ENCODE data around the gene WNT5B.

The WNT5B gene

GRCh38 chr12:1629338-1630132 is 504 bp downstream of the WNT5B start:
- no peak for DNase-seq (ENCODE audit: extremely low read depth in 1 of 2, low read depth in 1 of 2)

GRCh38 chr12:1630133-1630826 is 1.2 kb downstream of the WNT5B start:
- DNase-seq (ENCODE audit: extremely low read depth in 1 of 2, low read depth in 1 of 2): no peak

GRCh38 chr12:1630827-1631591 is 2.0 kb downstream of the WNT5B start:
- DNase-seq (ENCODE audit: extremely low read depth in 1 of 2, low read depth in 1 of 2): no peak

- DNase-seq (ENCODE audit: extremely low read depth in 1 of 2, low read depth in 1 of 2): no peak
Observed at GRCh38 chr12:1632702-1633101, 3.7 kb downstream of the WNT5B start.

- no peak for DNase-seq (ENCODE audit: extremely low read depth in 1 of 2, low read depth in 1 of 2)
Observed at GRCh38 chr12:1633459-1633858, 4.4 kb downstream of the WNT5B start.

DNA sequence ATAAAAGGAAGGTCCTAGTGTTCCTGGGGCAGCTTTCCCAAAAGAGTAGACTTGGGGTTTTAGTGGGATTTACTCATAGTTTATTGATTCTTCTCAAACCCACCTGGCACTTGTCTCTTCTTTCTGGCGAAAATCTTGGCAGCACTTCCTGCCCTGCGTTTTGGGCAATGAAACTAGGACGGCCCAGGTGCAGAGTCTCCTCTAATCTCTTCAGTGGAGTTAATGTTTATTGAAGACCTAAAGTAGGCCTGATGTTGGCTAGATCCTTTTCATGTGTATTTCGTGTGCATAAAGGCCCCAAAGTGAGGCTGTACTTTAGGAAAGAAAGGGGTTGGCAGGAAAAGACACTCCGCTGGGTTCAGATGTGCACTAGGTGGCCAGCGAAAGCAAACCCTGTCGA is 5.1 kb downstream of the WNT5B start:
- no peak for DNase-seq (ENCODE audit: extremely low read depth in 1 of 2, low read depth in 1 of 2)

- DNase-seq (ENCODE audit: extremely low read depth in 1 of 2, low read depth in 1 of 2): peak in 1 of 2 donors; percentile 41
Observed at GRCh38 chr12:1634590-1635191, 5.7 kb downstream of the WNT5B start.

GRCh38 chr12:1635301-1636095 is 6.5 kb downstream of the WNT5B start:
- DNase-seq (ENCODE audit: extremely low read depth in 1 of 2, low read depth in 1 of 2): no peak

DNA sequence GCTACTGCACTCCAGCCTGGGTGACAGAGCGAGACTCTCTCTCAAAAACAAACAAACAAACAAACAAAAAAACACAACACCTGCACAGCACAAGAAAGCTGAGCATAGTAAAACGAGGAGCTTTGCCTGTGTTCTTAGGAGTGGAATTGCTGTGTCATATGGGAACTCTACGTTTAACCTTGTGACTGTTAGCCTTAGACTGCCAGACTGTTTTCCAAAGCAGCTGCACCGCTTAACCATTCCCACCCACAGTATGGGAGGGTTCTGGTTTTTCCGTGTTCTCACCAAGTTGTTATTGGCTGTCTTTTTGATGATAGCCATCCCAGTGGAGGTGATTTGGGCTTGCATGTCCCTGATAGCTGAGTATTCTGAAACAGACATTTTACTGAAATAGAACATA is 9.2 kb downstream of the WNT5B start:
- no peak for DNase-seq (ENCODE audit: extremely low read depth in 1 of 2, low read depth in 1 of 2)

- no peak for DNase-seq (ENCODE audit: extremely low read depth in 1 of 2, low read depth in 1 of 2)
Observed at GRCh38 chr12:1639538-1639937, 10.5 kb downstream of the WNT5B start.

GRCh38 chr12:1640328-1641234 is 11.6 kb downstream of the WNT5B start:
- no peak for DNase-seq (ENCODE audit: extremely low read depth in 1 of 2, low read depth in 1 of 2)

DNA sequence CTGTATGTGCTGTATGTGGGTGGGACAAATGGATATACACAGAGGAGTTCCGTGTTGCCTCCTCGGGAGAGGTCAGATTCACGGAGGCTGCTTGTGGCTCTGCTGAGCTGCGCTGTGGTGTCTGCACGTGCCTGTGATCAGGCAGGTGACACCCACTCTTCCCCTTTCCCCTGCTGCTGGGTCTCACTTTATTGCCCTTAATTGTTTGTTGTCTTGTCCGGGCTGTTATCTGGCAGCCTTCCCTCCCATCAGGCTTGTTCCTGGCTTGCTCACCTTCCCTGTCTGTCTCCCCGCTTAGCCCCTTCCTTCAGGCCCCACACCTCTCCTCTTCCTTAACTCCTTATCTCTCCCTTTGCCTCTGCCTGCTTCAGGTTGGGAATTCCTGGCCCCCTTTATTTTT is 13.5 kb downstream of the WNT5B start:
- no peak for DNase-seq (ENCODE audit: extremely low read depth in 1 of 2, low read depth in 1 of 2)

DNA sequence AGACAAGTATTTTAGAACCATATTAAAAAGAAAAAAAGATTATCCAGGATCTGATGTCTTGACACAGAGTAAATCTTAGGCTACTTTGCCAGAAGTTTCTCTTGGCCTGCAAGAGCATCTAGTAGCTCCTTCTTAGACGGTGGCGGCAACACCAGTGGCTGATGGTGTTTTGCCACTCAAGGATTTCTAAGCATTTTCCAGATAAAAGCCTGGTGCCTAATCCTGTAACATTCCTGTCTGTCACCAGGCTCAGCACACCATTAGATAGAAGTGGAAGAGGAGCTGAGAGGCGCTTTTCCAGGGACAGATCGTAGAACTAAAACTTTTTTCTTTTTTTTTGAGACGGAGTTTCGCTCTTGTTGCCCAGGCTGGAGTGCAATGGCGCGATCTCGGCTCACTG is 14.0 kb downstream of the WNT5B start:
- no peak for DNase-seq (ENCODE audit: extremely low read depth in 1 of 2, low read depth in 1 of 2)

DNA sequence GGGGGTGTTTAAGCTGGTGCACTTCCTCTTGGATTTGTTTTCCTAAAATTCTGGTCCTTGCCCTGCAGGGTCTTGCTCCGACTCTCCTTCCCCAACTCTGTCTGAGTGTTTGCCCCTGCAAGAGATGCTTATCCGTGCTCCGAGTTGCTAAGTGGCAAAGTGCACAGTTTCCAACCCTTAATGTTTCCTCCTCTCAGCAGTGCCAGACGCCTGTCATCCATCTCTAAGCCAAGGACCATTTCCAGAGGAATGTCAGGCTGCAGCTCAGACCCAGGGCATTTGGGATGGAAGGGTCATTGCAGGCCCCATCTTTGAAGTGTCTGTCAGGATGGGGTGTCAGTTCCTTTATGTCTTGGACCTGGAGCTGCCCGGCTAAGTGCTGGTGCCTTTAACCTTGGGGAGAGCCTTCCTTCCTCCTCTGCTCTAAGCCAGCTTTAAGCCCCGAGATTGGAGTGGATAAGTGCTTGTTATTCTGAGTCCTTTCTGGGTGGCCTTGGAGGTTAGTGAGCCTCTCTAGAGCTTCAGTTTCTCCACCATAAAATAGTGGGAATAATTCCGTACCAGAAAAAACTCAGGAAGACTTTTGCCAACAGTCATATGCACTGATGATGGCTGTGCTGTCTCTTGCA is 15.0 kb downstream of the WNT5B start:
- DNase-seq (ENCODE audit: extremely low read depth in 1 of 2, low read depth in 1 of 2): no peak

DNA sequence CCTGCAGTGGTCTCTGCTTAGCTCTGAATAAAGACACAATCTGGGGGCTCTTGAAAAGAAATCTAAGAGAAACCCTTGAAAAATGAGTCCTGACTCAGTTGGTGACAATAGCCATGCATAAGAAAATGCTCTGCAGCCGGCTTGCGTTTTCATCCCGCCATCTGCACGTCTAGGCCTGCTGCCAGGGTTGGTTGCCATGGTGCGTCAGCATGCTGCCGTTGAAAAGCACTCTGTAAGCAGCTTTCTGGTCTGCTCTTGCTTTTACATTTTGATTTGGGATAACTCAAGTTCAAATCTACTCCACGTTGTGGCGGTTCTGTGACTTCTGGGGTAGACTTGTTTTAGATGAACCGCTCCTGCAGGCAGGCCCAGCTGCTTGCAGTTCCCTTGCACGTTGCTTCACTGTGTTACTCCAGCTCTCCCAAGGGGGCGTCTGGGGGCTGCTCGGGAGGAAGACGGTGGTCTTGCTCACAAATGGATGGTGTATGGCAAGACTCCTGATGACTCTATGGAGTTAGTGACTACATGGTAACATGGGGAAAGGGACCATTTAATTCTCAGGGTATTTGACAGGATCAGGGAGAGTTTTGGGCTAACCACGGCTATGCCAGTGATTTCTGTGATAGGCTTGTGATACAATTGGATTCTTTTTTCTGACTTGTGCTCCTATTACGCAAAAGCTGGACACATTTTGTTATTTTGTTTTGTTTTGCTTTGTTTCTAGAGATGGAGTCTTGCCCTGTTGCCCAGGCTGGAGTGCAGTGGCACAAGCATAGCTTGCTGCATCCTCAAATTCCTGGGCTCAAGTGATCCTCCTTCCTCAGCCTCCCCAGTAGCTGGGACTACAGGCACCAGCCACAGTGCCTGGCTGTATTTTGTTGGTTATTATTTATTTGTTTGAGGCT is 15.8 kb downstream of the WNT5B start:
- DNase-seq (ENCODE audit: extremely low read depth in 1 of 2, low read depth in 1 of 2): no peak

- DNase-seq (ENCODE audit: extremely low read depth in 1 of 2, low read depth in 1 of 2): no peak
Observed at GRCh38 chr12:1645819-1646218, 16.8 kb downstream of the WNT5B start.

DNA sequence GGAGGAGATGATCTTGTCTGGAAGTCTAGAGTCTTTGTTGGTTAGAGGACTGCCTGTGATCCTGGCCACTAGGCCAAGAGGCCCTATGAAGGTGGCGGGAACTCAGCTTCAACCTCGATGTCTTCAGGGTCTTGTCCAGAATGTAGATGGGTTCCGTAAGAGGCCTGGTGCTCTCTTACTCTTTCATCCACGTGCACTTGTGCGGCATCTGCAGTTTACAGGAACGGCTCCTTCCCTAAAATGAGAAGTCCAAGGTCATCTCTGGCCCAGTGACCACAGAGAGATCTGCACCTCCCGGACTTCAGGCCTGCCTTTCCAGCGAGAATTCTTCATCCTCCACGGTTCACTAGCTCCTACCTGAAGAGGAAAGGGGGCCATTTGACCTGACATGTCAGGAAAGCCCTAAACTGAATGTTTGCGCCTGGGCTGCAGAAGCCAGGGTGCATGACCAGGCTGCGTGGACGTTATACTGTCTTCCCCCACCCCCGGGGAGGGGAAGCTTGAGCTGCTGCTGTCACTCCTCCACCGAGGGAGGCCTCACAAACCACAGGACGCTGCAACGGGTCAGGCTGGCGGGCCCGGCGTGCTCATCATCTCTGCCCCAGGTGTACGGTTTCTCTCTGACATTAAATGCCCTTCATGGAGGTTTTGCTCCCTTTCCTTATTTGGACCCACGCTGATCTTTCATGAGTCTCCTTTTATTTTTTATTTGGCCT is 17.7 kb downstream of the WNT5B start:
- no peak for DNase-seq (ENCODE audit: extremely low read depth in 1 of 2, low read depth in 1 of 2)

All from stimulated activated CD8-positive, alpha-beta memory T cell treated with anti-CD3 and anti-CD28 coated beads, Interleukin-7, amount 100 ng/mL, for 48 hours (primary cell).